Stimulated activated naive B cell treated with anti-CD40 and anti-IgM and Interleukin-4, amounts not matched to agents 10 μg/mL and 1 μg/mL and 100 μg/mL, for 72 hours (primary cell): ENCODE data around the gene FBXW2.
"Not testable (repeated sequence)": the region's sequence is repeated elsewhere in the genome, so short reads cannot be mapped to it uniquely, and the experiment has no call there.

ENCODE experiments used
- ATAC-seq, 2 donors: fragments of 150-1000 bp; cut with Tn5 transposase; replicated peaks; 2 replicates each; pipeline ENCODE4 v1.10.0; 2021; ENCODE audit warnings: moderate library complexity in 1 of 2
- DNase-seq: peaks from one replicate; pipeline ENCODE4 v3.0.0; 2021
- H3K27ac Mint-ChIP-seq: one replicate; pipeline ENCODE4 v1.8.0; 2022; ENCODE audit warnings: mild to moderate bottlenecking, mixed read lengths
- H3K27me3 Mint-ChIP-seq, 2 donors: one replicate each; pipeline ENCODE4 v1.8.0; 2022; ENCODE audit warnings: mixed read lengths in 2 of 2
- H3K36me3 Mint-ChIP-seq, 2 donors: one replicate each; pipeline ENCODE4 v1.8.0; 2022; ENCODE audit warnings: mixed read lengths in 2 of 2, mild to moderate bottlenecking in 1 of 2
- H3K4me1 Mint-ChIP-seq, 2 donors: one replicate each; pipeline ENCODE4 v1.8.0; 2022; ENCODE audit warnings: mixed read lengths in 2 of 2, mild to moderate bottlenecking in 1 of 2
- H3K4me3 Mint-ChIP-seq, 2 donors: one replicate each; pipeline ENCODE4 v1.8.0; 2022; ENCODE audit warnings: mild to moderate bottlenecking in 2 of 2, mixed read lengths in 2 of 2, moderate library complexity in 1 of 2
- H3K9me3 Mint-ChIP-seq, 2 donors: one replicate each; pipeline ENCODE4 v1.8.0; 2022; ENCODE audit warnings: mixed read lengths in 2 of 2, mild to moderate bottlenecking in 1 of 2

FBXW2 gene

GRCh38 chr9:120804784-120805363 is 11.7 kb upstream of the FBXW2 start:
- not testable (repeated sequence) for DNase-seq, H3K27me3 Mint-ChIP-seq, ATAC-seq, H3K4me1 Mint-ChIP-seq, H3K27ac Mint-ChIP-seq, H3K4me3 Mint-ChIP-seq
- H3K36me3 Mint-ChIP-seq: peaks cover 20 to 44% of the 10 kb centered on the region in 2 donors
- H3K9me3 Mint-ChIP-seq: peaks cover 18 to 24% of the 10 kb centered on the region in 2 donors

- ATAC-seq (no peak), DNase-seq (no peak)
- H3K36me3 Mint-ChIP-seq: peaks cover 5 to 26% of the 10 kb centered on the region in 2 donors
- no peak overlapping the region for H3K27ac Mint-ChIP-seq
- H3K9me3 Mint-ChIP-seq: peaks cover 8 to 16% of the 10 kb centered on the region in 2 donors
- no peak overlapping the region for H3K4me3 Mint-ChIP-seq
- peaks cover 0 to 3% of the 10 kb centered on the region in 2 donors for H3K4me1 Mint-ChIP-seq
- no peaks in the 10 kb centered on the region for H3K27me3 Mint-ChIP-seq
Observed at GRCh38 chr9:120801441-120801840, 8.2 kb upstream of the FBXW2 start.

DNA sequence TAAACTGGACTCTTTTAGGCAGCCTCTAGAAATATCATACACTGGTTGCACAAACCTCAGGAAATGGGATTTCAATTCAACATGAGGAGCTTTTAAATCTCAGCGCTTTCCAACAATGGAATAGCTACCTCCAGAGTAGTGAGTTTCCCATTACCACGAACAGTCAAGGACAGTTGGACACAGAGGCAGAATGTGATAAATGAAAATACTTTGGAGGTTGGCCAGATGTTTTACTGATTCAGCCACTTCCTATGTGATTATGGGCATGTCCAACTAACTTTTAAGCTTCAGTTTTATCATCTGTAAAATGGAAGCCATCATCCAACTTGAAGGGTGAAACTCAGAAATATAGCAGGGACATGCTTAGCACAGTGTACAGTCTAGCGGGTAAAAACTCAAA is 2.1 kb downstream of the FBXW2 start:
- Mint-ChIP-seq H3K27ac (no peak overlapping the region), H3K4me3 (no peak overlapping the region), H3K4me1 (peaks cover 17 to 46% of the 10 kb centered on the region in 2 donors)

GRCh38 chr9:120787933-120788332 is 5.3 kb downstream of the FBXW2 start:
- Mint-ChIP-seq H3K4me1 (peaks cover 16 to 45% of the 10 kb centered on the region in 2 donors), H3K9me3 (no peaks in the 10 kb centered on the region)

More for the DNA sequence above, 2.1 kb downstream of the FBXW2 start:
- ATAC-seq: no peak
- no peaks in the 10 kb centered on the region for H3K27me3 Mint-ChIP-seq
- peaks cover 11 to 25% of the 10 kb centered on the region in 2 donors for H3K36me3 Mint-ChIP-seq
- no peaks in the 10 kb centered on the region for H3K9me3 Mint-ChIP-seq
- DNase-seq: no peak

DNA sequence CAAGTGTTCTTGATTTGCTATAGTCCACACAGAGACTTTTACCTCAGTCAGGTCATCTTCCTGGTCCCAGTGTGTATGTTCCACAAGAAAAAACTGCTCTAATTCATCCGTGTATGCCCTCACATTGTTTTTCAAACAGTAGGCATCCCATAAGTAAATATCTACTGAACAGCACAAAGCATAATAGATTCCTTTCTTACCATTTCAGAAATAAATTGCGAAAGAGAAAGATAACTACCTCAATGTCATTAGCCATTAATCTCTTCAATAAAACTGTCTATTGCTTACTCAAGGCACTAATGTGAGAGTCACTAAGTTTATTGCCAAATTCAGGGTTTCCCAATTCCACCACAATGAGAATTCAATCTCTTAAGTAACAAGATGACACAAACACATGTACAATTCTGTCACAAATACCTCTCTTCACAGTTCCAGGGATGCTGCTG is 9.6 kb downstream of the FBXW2 start:
- Mint-ChIP-seq H3K27ac (no peak overlapping the region), H3K36me3 (peaks cover 23 to 43% of the 10 kb centered on the region in 2 donors), H3K9me3 (no peaks in the 10 kb centered on the region), H3K4me1 (peaks cover 12 to 28% of the 10 kb centered on the region in 2 donors), H3K27me3 (no peaks in the 10 kb centered on the region), H3K4me3 (no peak overlapping the region)
- no peak for DNase-seq
- no peak for ATAC-seq

More at GRCh38 chr9:120787933-120788332, 5.3 kb downstream of the FBXW2 start:
- DNase-seq (no peak), ATAC-seq (no peak)
- Mint-ChIP-seq H3K36me3 (peaks cover 18 to 40% of the 10 kb centered on the region in 2 donors), H3K4me3 (no peak overlapping the region), H3K27me3 (no peaks in the 10 kb centered on the region), H3K27ac (peak overlapping the region; percentile 42)

GRCh38 chr9:120781236-120781635 is 12.0 kb downstream of the FBXW2 start:
- H3K27ac Mint-ChIP-seq: no peak overlapping the region
- H3K36me3 Mint-ChIP-seq: peaks cover 31 to 51% of the 10 kb centered on the region in 2 donors
- H3K4me1 Mint-ChIP-seq: peaks cover 3 to 15% of the 10 kb centered on the region in 2 donors
- no peaks in the 10 kb centered on the region for H3K27me3 Mint-ChIP-seq
- ATAC-seq (no peak), DNase-seq (no peak)
- H3K9me3 Mint-ChIP-seq: no peaks in the 10 kb centered on the region
- H3K4me3 Mint-ChIP-seq: no peak overlapping the region

DNA sequence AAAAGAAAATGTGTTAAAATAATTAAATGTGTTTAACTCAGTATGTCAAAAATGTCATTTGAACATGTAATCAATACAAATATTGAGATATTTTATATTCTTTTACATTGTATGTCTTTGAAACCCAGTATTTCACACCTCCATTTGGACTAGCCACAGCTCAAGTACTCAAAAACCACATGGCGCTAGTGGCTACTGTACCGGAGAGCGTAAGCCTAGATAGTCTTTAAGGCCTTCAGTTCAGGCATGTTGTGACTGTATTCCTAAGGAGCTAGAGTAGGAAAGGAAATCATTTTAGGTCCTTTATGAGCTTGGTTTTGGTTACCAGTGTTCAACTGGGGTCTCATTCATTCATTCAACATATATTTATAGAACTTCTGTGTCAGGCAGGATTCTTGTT is 12.8 kb downstream of the FBXW2 start:
- Mint-ChIP-seq H3K27me3 (no peaks in the 10 kb centered on the region), H3K27ac (no peak overlapping the region), H3K4me1 (peaks cover 2 to 12% of the 10 kb centered on the region in 2 donors), H3K36me3 (peaks cover 30 to 50% of the 10 kb centered on the region in 2 donors), H3K9me3 (no peaks in the 10 kb centered on the region), H3K4me3 (no peak overlapping the region)
- DNase-seq (no peak), ATAC-seq (no peak)

DNA sequence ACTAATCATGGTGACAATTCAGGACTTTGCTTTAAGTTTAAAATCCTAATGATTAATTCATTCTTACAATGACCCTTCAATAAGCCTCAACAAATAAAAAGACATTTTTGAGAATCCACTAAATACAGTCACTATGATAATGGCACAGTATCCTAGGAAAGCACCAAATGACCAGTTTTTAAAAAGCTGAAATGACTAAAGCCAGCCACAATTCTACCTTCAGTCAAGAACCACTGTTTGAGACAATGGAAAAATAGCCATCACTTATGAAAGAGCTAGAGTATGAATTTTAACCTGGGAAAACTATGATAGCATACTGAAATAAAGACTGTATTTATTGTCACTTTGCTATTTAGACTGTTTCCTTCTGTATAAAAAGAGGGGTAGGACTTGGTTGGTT is 14.0 kb downstream of the FBXW2 start:
- no peaks in the 10 kb centered on the region for H3K27me3 Mint-ChIP-seq
- DNase-seq (no peak), ATAC-seq (no peak)
- H3K36me3 Mint-ChIP-seq: peaks cover 35 to 53% of the 10 kb centered on the region in 2 donors
- H3K4me3 Mint-ChIP-seq: no peak overlapping the region
- H3K27ac Mint-ChIP-seq: no peak overlapping the region
- peaks cover 2 to 11% of the 10 kb centered on the region in 2 donors for H3K4me1 Mint-ChIP-seq
- no peaks in the 10 kb centered on the region for H3K9me3 Mint-ChIP-seq

DNA sequence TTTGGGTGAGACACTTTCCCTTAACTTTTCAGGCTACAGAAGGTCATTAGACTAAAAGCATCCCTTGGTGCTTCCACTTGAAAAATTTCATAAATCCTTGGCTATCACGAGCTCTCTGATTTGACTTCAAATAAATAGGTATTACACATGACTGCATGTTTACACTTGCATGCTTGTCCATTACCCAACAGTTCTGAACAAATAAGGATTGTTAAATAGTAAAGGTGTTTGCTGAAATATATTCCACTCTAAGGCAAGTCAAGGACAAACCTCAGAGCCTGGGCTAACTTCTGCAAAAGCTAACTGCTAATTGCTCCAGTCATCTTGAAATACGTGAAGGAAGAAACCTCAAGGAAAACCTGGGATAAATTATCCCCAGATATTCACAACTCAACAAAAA is 14.5 kb downstream of the FBXW2 start:
- no peaks in the 10 kb centered on the region for H3K9me3 Mint-ChIP-seq
- H3K36me3 Mint-ChIP-seq: peaks cover 35 to 48% of the 10 kb centered on the region in 2 donors
- H3K4me3 Mint-ChIP-seq: no peak overlapping the region
- no peaks in the 10 kb centered on the region for H3K27me3 Mint-ChIP-seq
- H3K4me1 Mint-ChIP-seq: peaks cover 2 to 6% of the 10 kb centered on the region in 2 donors
- no peak for DNase-seq
- no peak for ATAC-seq
- no peak overlapping the region for H3K27ac Mint-ChIP-seq

- ATAC-seq: no peak
- H3K27me3 Mint-ChIP-seq: no peaks in the 10 kb centered on the region
Observed at GRCh38 chr9:120777229-120777628, 16.0 kb downstream of the FBXW2 start.

DNA sequence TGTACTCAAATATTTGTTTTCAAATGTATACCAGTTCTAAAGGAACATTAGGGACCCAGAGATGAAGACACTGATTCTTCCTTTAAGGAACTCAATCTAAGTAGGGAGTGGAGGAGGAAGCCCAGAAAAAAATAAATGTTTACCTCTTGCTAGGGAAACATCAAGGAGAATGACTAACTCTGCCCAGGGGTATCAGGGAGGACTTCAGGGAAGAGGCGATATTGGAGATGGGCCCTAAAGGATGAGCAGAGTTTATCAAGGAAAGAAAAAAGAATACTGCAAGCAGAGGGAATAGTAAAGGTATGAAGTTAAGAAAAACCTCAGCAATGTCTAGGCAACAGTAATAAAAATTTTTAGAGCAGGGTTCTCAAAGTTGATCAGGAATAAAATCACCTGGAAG is 16.4 kb downstream of the FBXW2 start:
- H3K27me3 Mint-ChIP-seq: no peaks in the 10 kb centered on the region

More at GRCh38 chr9:120777229-120777628, 16.0 kb downstream of the FBXW2 start:
- peaks cover 2 to 6% of the 10 kb centered on the region in 2 donors for H3K4me1 Mint-ChIP-seq
- no peaks in the 10 kb centered on the region for H3K9me3 Mint-ChIP-seq
- no peak overlapping the region for H3K27ac Mint-ChIP-seq
- no peak overlapping the region for H3K4me3 Mint-ChIP-seq
- no peak for DNase-seq
- H3K36me3 Mint-ChIP-seq: peaks cover 33 to 45% of the 10 kb centered on the region in 2 donors

GRCh38 chr9:120775859-120776258 is 17.4 kb downstream of the FBXW2 start:
- Mint-ChIP-seq H3K36me3 (peaks cover 41 to 43% of the 10 kb centered on the region in 2 donors), H3K4me3 (no peak overlapping the region), H3K4me1 (no peaks in the 10 kb centered on the region), H3K9me3 (no peaks in the 10 kb centered on the region), H3K27me3 (no peaks in the 10 kb centered on the region), H3K27ac (peak overlapping the region; percentile 14)
- DNase-seq: no peak
- no peak for ATAC-seq

More for the DNA sequence above, 16.4 kb downstream of the FBXW2 start:
- Mint-ChIP-seq H3K27ac (no peak overlapping the region), H3K4me3 (no peak overlapping the region), H3K9me3 (no peaks in the 10 kb centered on the region), H3K36me3 (peaks cover 35 to 42% of the 10 kb centered on the region in 2 donors), H3K4me1 (peaks cover 2 to 6% of the 10 kb centered on the region in 2 donors)
- DNase-seq: no peak
- no peak for ATAC-seq

GRCh38 chr9:120774719-120775118 is 18.5 kb downstream of the FBXW2 start:
- no peak for DNase-seq
- Mint-ChIP-seq H3K9me3 (no peaks in the 10 kb centered on the region), H3K27me3 (no peaks in the 10 kb centered on the region), H3K27ac (no peak overlapping the region), H3K4me1 (no peaks in the 10 kb centered on the region), H3K36me3 (peaks cover 44 to 46% of the 10 kb centered on the region in 2 donors), H3K4me3 (no peak overlapping the region)
- no peak for ATAC-seq

- Mint-ChIP-seq H3K9me3 (no peaks in the 10 kb centered on the region), H3K27ac (no peak overlapping the region), H3K27me3 (no peaks in the 10 kb centered on the region), H3K36me3 (peaks cover 41 to 48% of the 10 kb centered on the region in 2 donors), H3K4me3 (no peak overlapping the region), H3K4me1 (no peaks in the 10 kb centered on the region)
- ATAC-seq: no peak
- DNase-seq: no peak
Observed at GRCh38 chr9:120773256-120773655, 20.0 kb downstream of the FBXW2 start.

GRCh38 chr9:120770931-120771330 is 22.3 kb downstream of the FBXW2 start:
- Mint-ChIP-seq H3K4me1 (no peaks in the 10 kb centered on the region), H3K9me3 (no peaks in the 10 kb centered on the region), H3K4me3 (no peak overlapping the region), H3K36me3 (peaks cover 30 to 48% of the 10 kb centered on the region in 2 donors), H3K27me3 (no peaks in the 10 kb centered on the region), H3K27ac (no peak overlapping the region)
- DNase-seq: no peak
- ATAC-seq: no peak
